Natural killer cell (primary cell): ENCODE data around the gene RNF111. TPM values are rescaled to one million over a fixed set of nuclear protein-coding genes. Genes with fewer than 3 reads are reported as not detected.

Experiments used
- ATAC-seq, 3 donors: fragments of 150-1000 bp in 2 of 3; fragments of 200-7000 bp in 1 of 3; cut with Tn5 transposase; 1 replicate in 1 of 3; 2 replicates in 2 of 3; pipeline ENCODE4 v1.10.0; 2021; ENCODE audit warnings: mild to moderate bottlenecking in 2 of 3, moderate library complexity in 2 of 3
- DNase-seq, 2 donors: peaks; one replicate each; pipeline versions ENCODE4 v3.0.0 to v3.0.0-alpha.2; 2013 to 2021; ENCODE audit warnings: mixed read lengths in 1 of 2
- H3K27ac ChIP-seq: one replicate; pipeline ENCODE4 v1.5.1; 2013; ENCODE audit warnings: mild to moderate bottlenecking, low read length
- H3K27me3 ChIP-seq: one replicate; pipeline ENCODE4 v1.6.1; 2013; ENCODE audit warnings: low read length; ENCODE audit not compliant: control insufficient read depth, insufficient read depth
- H3K36me3 ChIP-seq: one replicate; pipeline ENCODE4 v1.6.1; 2013; ENCODE audit warnings: low read length; ENCODE audit not compliant: control insufficient read depth, insufficient read depth
- H3K4me1 ChIP-seq: one replicate; pipeline ENCODE4 v1.6.1; 2013; ENCODE audit warnings: low read length; ENCODE audit not compliant: control insufficient read depth, insufficient read depth
- H3K4me3 ChIP-seq: one replicate; pipeline ENCODE4 v1.5.1; 2013; ENCODE audit warnings: low read length
- H3K9me3 ChIP-seq: one replicate; pipeline ENCODE4 v1.6.1; 2013; ENCODE audit warnings: low read length; ENCODE audit not compliant: control insufficient read depth, insufficient read depth
- H3K27ac Mint-ChIP-seq, 2 donors: one replicate each; pipeline ENCODE4 v1.8.0; 2022; ENCODE audit warnings: mild to moderate bottlenecking in 2 of 2, mixed read lengths in 2 of 2, moderate library complexity in 1 of 2
- H3K27me3 Mint-ChIP-seq, 2 donors: one replicate each; pipeline ENCODE4 v1.8.0; 2022; ENCODE audit warnings: low read depth in 2 of 2, mixed read lengths in 2 of 2
- H3K36me3 Mint-ChIP-seq: one replicate; pipeline ENCODE4 v1.8.0; 2022; ENCODE audit warnings: mixed read lengths
- H3K4me1 Mint-ChIP-seq, 2 donors: one replicate each; pipeline ENCODE4 v1.8.0; 2022; ENCODE audit warnings: mixed read lengths in 2 of 2
- H3K4me3 Mint-ChIP-seq: one replicate; pipeline ENCODE4 v1.8.0; 2022; ENCODE audit warnings: mild to moderate bottlenecking, moderate library complexity, mixed read lengths
- H3K9me3 Mint-ChIP-seq, 2 donors: one replicate each; pipeline ENCODE4 v1.8.0; 2022; ENCODE audit warnings: mixed read lengths in 2 of 2
- WGBS: methylation state at CpG from one replicate; pipeline ENCODE4 v1.1.7; 2013; ENCODE audit warnings: missing lambda C conversion rate; ENCODE audit not compliant: insufficient coverage; 5-methylcytosine and 5-hydroxymethylcytosine counted together
- intact Hi-C: fragments of 100-400 bp; cut with micrococcal nuclease; formaldehyde crosslinking; loops from one replicate; pipeline ENCODE4 v1.14.2; 2022
- total RNA-seq, 4 donors: library from RNA; stranded (reverse); fragments of 120-200 nt in 1 of 4; gene quantifications; one replicate each; pipeline versions ENCODE4 v1.2.3 to v1.2.4, GENCODE V29; 2013 to 2022
- TF ChIP-seq, protein P1 (sequence below): fragments of 200-600 bp; IDR thresholded peaks from one replicate; pipeline ENCODE4 v1.8.0; 2022; ENCODE audit warnings: antibody characterized with exemption

Gene RNF111
- total RNA-seq, 3 donors from 2014 or later (not counting 1 experiment from before 2014, with no cell fraction given), result 39.4 to 53.1 (median 46.0) TPM

DNA sequence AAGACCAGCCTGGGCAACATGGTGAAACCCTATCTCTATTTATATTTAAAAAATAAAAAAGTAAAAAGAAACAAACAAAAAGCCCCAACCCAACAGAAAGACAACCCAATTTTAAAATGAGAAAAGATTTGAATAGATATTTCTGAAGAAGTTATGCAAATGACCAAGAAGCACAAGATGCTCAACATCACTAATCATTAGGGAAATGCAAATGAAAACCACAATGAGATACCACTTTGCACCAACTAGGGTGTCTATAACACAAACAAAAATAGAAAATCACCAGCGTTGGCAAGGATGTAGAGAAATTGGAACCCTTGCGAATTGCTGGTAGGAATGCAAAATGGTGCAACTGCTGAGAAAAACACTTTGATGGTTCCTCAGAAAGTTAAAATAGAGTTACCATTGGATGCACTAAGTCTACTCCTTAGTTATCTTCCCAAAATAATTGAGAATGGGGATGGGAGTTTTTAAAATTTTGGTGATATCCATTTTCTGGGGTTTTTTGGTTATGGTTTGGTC lies 71.7 kb downstream of the RNF111 start:
- no peaks in the 10 kb centered on the region for H3K4me1 ChIP-seq
- peaks cover 94% of the 10 kb centered on the region for H3K36me3 ChIP-seq
- peaks cover 7% of the 10 kb centered on the region for H3K36me3 Mint-ChIP-seq
- intact Hi-C loops, result no loop called here
- no peak overlapping the region for H3K27ac ChIP-seq
- no peaks in the 10 kb centered on the region for H3K27me3 Mint-ChIP-seq
- no peak for ATAC-seq
- H3K27ac Mint-ChIP-seq, result no peak overlapping the region
- DNase-seq, result no peak
- no peaks in the 10 kb centered on the region for H3K9me3 Mint-ChIP-seq
- no peak overlapping the region for H3K4me3 ChIP-seq
- 100% methylated on average over 2 of the region's 2 CpGs for WGBS
- no peaks in the 10 kb centered on the region for H3K9me3 ChIP-seq
- no peaks in the 10 kb centered on the region for H3K27me3 ChIP-seq
- TF ChIP-seq, protein P1, sequence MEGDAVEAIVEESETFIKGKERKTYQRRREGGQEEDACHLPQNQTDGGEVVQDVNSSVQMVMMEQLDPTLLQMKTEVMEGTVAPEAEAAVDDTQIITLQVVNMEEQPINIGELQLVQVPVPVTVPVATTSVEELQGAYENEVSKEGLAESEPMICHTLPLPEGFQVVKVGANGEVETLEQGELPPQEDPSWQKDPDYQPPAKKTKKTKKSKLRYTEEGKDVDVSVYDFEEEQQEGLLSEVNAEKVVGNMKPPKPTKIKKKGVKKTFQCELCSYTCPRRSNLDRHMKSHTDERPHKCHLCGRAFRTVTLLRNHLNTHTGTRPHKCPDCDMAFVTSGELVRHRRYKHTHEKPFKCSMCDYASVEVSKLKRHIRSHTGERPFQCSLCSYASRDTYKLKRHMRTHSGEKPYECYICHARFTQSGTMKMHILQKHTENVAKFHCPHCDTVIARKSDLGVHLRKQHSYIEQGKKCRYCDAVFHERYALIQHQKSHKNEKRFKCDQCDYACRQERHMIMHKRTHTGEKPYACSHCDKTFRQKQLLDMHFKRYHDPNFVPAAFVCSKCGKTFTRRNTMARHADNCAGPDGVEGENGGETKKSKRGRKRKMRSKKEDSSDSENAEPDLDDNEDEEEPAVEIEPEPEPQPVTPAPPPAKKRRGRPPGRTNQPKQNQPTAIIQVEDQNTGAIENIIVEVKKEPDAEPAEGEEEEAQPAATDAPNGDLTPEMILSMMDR, result no peak
- no peaks in the 10 kb centered on the region for H3K4me1 Mint-ChIP-seq
- no peak overlapping the region for H3K4me3 Mint-ChIP-seq

DNA sequence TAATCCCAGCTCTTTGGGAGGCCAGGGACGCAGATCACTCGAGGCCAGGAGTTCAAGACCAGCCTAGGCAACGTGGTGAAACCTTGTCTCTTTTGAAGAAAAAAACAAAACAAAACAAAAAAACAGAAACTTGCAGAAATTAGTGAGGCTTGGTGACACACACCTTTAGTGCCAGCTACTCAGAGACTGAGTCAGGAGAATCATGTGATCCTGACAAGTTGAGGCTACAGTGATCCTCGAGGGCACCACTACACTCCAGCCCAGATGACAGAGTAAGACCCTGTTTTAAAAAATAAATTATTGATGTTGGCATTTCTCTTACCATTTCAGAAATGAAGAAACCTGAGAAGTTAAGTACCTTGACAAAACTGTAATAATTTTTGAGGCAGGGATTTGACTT lies 72.9 kb downstream of the RNF111 start:
- TF ChIP-seq, protein P1, result no peak
- Histone ChIP-seq H3K27me3 (no peaks in the 10 kb centered on the region), H3K4me3 (no peak overlapping the region), H3K9me3 (no peaks in the 10 kb centered on the region), H3K27ac (no peak overlapping the region), H3K4me1 (no peaks in the 10 kb centered on the region), H3K36me3 (peaks cover 93% of the 10 kb centered on the region)
- 96% methylated on average over 4 of the region's 4 CpGs for WGBS
- Mint-ChIP-seq H3K4me1 (no peaks in the 10 kb centered on the region), H3K27ac (no peak overlapping the region), H3K9me3 (no peaks in the 10 kb centered on the region), H3K4me3 (no peak overlapping the region), H3K36me3 (peaks cover 7% of the 10 kb centered on the region), H3K27me3 (no peaks in the 10 kb centered on the region)
- ATAC-seq, result no peak
- DNase-seq, result no peak
- intact Hi-C loops, result no loop called here

DNA sequence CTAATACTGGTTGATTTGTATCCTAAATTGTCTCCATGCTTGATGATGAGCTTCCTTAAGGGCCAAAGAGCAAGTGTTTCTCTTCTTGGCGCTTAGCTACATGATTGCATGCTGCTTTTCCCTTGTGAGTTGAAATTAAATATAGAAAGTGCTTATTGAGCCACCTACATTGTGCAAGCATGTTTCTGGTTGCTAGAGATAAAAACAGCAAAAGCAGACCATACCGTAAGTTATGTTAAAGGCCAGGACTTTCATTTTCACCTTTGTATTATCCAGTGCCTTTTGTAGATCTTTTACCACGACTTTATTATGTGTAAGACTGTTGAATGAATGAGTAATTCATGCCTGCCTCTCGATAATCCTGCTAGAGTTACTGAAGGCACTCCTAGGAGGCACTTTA lies 75.6 kb downstream of the RNF111 start:
- ATAC-seq, result no peak
- Mint-ChIP-seq H3K4me3 (no peak overlapping the region), H3K27ac (no peak overlapping the region), H3K9me3 (no peaks in the 10 kb centered on the region), H3K27me3 (no peaks in the 10 kb centered on the region), H3K4me1 (no peaks in the 10 kb centered on the region), H3K36me3 (peaks cover 7% of the 10 kb centered on the region)
- no peak for DNase-seq
- Histone ChIP-seq H3K27ac (no peak overlapping the region), H3K4me1 (no peaks in the 10 kb centered on the region), H3K27me3 (no peaks in the 10 kb centered on the region), H3K9me3 (no peaks in the 10 kb centered on the region), H3K36me3 (peaks cover 89% of the 10 kb centered on the region), H3K4me3 (no peak overlapping the region)
- WGBS, result 91% methylated on average over 4 of the region's 4 CpGs
- intact Hi-C loops, result no loop called here
- TF ChIP-seq, protein P1, result no peak

DNA sequence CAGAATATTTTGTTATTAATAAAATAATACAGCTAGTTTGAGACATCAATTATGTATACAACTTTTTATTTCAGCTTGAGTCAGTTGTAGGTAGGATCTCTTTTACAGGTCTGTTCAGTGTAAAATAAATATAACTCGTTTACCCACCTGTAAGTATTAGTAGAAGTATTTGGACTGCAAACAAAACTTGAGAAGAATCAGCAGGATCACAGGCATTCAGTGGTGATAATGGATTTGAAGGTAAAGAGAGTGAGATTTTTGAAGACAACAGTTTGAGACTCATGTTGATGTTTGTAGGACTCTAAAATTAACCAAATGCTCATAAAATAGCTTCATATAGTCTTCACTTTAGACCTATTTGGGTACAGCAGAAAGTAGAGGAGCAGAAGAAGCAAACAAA lies 82.0 kb downstream of the RNF111 start:
- H3K27me3 ChIP-seq, result no peaks in the 10 kb centered on the region
- H3K9me3 ChIP-seq, result no peaks in the 10 kb centered on the region
- no peaks in the 10 kb centered on the region for H3K4me1 ChIP-seq
- TF ChIP-seq, protein P1, result no peak
- DNase-seq (no peak), ATAC-seq (no peak)
- H3K36me3 ChIP-seq, result peaks cover 54% of the 10 kb centered on the region
- no peak overlapping the region for H3K4me3 Mint-ChIP-seq
- no peak overlapping the region for H3K27ac Mint-ChIP-seq
- no peaks in the 10 kb centered on the region for H3K27me3 Mint-ChIP-seq
- H3K9me3 Mint-ChIP-seq, result no peaks in the 10 kb centered on the region
- intact Hi-C loops, result no loop called here
- no peak overlapping the region for H3K4me3 ChIP-seq
- H3K27ac ChIP-seq, result no peak overlapping the region
- H3K36me3 Mint-ChIP-seq, result peaks cover 18% of the 10 kb centered on the region
- WGBS, result 100% methylated on average over 1 of the region's 1 CpG
- H3K4me1 Mint-ChIP-seq, result peaks cover 0 to 7% of the 10 kb centered on the region in 2 donors
